Glomerular endothelial cell (primary cell): ENCODE measurements around the gene LY6G5B. TPM values are rescaled to one million over a fixed set of nuclear protein-coding genes. Genes with fewer than 3 reads are reported as not detected.
A peak's percentile ranks its signal among the peaks of the same experiment; 100 is the strongest.

Experiments
- DNase-seq: peaks from one replicate; pipeline ENCODE4 v3.0.0-alpha.2; 2011; ENCODE audit warnings: low read depth, low spot score; ENCODE audit errors: extremely low read depth
- total RNA-seq: library from RNA; depleted of rRNA; stranded (reverse); fragments of >200 nt; gene quantifications from 2 replicates; pipeline ENCODE4 v1.2.3, GENCODE V29; 2015

LY6G5B gene
- total RNA-seq, 1 donor from 2014 or later = 7.9 TPM

- DNase-seq = no peak
Measured at GRCh38 chr6:31640612-31641011, 29.2 kb upstream of the LY6G5B start.

DNA sequence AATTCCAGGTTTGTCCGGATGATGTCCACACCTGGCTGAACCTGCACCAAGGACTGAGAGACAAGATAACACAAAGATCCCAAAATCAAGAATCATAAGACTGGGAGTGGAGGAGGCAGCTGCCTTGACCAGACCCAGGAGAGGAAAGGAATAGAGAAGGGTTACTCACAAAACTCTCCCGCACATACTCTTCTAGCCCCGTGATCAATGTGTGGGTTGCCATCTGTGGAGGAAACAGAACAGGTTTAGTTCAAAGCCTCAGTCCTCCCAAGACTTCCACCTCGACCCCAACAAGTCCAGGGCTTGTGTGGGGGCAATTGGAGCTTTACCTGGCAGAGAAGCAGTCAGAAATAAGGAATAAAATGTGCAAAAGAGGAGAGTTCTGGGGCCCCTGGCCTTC lies 28.4 kb upstream of the LY6G5B start:
- no peak for DNase-seq

DNA sequence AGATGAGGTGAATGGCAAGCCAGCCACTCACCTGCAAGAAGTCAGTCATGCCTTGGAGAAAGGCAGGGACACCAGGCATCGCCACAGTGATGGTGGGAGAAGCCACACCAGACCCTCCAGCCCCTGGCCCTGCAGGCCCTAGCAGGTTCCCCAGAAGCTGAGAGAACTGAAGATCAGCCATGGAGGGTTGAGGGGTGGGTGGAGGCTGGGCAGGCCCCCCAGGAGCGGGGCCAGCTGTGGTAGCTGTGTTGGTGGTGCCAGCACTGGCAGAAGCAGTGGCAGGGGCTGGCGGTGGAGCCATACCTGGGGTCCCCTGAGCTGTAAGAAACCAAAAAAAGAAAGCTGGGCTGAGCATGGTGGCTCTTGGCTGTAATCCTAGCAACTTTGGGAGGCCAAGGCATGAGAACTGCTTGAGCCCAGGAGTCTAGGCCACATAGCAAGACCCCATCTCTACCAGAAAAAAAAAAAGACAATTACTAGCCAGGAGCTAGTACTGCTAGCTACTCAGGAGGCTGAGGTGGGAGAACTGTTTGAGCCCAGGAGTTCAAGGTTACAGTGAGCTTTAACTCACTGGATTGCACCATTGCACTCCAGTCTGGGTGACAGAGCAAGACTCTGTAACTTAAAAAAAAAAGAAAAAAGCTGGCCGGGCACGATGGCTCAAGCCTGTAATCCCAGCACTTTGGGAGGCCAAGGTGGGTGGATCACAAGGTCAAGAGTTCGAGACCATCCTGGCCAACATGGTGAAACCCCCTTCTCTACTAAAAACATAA lies 26.8 kb upstream of the LY6G5B start:
- DNase-seq = no peak

DNA sequence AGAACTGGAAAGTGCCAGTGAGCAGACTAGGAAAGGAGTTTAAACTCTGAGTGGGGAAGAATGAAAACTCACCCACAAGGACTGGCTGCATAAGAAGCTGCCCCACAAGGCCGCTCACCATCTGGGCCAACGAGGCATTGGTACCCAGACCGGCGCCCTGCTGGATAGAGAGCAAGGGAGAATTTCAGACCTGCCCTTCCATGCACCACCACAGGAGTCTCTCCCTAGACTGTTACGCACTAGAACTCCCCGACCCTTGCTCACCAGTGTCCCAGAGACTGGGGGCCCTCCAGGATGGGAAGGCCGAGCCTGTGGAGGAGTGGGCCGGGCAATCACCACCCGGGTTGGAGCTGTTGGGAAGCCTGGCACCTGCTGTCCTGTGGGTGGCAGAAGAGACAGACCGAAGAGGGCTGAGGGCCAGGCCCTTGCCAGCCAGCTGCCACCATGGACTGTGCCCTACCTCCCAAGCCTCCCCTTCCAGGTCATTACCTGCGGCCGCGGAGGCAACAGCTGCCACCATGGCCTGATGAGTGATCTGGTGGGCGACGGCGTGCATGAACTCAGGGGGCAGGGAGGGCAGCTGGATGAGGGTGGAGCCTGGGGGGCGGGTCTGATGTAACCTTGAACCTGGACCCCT lies 25.8 kb upstream of the LY6G5B start:
- no peak for DNase-seq

DNA sequence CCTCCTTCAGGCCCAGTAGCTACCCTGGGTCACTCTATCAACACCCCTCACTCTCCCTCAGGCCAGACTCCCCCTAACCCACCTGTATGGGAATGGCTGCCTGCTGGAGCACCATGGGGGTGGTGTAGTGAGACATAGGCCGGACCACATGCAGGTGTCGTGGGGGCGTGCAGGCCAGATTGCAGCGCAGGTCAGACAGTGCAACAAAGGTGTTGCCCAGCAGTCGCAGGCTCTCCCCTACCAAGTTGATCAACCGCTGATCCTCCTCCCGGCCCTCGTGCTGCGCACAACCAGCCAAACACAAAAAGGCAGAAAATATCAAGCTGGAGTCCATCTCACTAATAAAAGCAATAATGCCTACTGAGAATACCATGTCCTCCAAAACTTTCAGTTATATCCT lies 24.5 kb upstream of the LY6G5B start:
- no peak for DNase-seq

DNA sequence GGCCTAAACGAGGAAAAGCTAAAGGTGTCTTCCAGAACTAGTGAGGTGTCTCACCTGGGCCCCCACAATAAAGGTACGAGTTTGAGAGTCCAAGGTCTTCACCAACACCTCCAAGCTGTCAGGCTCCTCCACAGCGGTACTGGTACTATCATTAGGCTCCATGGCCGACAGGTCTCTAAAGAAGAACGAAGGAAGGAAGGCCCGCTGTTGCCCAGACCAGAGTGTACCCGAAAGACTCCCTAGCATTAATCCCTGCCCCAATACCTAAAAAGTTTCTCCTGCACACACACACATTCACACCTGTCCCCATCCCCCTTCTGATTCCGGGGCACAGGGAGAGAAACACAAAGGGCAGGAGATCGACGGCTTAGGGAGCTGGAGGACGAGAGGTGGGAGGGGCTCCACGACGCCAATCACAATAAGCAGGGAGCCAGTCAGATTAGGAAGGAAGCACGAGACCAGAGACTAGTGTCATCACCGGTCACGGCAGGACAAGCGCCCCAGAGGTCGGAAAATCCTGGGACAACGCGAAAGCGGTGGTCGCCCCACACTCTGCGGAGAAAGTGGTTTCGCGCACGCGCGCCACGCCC lies 18.1 kb upstream of the LY6G5B start:
- peak; percentile 55 for DNase-seq

DNA sequence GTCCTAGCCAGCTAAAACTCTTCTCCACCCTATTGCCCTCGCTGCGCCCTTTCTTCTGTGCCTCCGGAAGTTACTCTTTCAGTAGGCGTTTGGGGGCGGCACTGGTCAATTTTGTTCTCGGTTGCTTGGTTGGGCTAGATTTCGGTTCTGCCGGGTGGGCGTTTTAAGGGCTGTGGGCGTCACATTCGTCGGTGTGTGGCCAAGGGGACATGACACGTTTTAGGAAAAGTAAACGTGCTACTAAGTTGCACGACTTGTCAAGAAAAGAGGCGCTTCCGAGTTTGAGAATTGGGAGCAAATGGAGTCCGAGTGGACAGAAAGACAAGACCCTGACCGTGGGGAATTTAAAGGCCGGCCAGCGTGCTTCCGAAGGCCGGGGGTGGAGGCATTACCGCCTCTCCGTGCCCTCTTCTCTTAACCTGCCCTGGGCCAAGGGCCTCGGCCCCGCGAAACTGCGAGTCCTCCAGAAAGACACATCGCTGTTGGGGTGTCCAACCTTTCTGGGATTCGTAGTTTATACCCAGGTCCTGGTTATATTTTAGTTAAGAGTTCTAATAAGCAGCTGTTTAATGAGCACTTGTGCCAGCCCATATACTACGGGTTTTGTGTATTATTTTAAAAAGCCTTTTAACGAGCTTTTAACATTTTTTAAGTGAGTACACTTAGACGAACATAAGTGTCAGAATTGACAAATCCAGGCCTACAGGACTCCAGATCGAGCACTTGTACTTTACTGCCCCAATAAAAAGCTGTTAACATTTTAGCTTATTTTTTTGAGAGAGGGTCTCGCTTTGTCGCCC lies 16.7 kb upstream of the LY6G5B start:
- DNase-seq = no peak

DNA sequence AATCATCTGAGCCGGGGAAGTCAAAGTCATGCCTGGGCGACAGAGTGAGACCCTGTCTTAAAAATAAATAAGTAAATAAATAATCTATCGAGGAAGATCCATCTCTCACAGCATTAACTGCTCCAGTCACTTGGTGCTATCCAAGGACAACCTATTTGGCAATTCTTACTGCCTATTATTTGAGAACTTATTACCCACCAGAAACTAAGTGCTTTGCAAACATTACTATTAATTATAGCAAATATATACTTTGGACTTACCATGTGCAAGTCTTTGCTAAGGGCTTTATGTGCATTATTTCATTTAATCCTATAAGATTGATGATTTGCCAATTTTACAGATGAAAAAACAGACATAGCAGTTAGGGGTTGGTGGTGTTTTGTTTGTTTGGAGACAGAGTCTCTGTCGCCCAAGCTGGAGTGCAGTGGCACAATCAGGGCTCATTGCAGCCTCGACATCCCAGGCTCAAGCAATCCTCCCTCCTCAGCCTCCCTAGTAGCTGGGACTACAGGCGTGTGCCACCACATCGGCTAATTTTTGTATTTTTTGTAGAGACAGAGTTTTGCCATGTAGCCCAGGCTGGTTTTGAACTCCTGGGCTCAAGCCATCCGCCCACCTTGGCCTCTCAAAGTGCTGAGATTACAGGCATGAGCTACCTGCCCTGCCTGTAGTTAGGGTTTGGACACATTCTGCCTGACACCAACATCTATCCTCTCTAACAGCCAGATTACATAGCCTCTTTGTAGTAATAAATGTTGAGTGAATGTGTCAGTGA lies 15.0 kb upstream of the LY6G5B start:
- no peak for DNase-seq

GRCh38 chr6:31655349-31656237 lies 14.2 kb upstream of the LY6G5B start, which contains the start of gene APOM:
Gene APOM (plus strand): TSS chr6:31655894. CDS start chr6:31655967, 73 bp downstream.
- DNase-seq = no peak

GRCh38 chr6:31657406-31658157 lies 12.2 kb upstream of the LY6G5B start:
- DNase-seq = no peak

GRCh38 chr6:31658158-31658688 lies 11.6 kb upstream of the LY6G5B start:
- no peak for DNase-seq

DNA sequence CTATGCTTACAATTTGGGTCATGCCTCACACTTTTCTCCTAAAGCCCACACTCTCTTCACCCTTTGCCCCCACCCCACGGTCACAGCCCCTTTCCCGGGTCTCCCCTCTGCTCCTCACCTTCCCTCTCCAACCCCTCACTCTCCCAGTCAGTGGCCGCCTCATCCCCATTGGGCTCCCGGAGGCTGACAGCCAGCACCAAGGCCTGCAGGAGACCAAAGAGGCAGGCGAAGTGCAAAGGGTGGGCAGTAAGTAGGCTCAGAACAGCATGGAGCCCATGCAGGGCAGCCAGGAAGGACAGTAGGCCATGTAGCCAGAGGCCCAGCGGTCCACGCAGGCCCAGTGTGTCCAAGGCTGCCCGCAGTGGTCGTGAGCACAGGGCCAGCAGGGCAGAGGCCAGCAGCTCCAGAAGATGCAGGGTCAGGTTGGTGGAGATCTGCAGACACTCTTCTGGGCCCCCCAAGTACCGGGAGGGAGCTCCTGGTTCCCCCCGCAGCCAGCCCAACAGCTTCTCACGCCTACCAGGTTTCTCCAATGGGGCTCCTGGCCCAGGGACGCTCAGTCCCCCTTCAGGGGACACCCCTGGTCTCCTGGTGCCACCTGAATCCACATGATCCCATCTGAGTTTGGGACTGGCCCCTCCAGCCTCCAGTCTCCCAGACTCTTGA lies 10.7 kb upstream of the LY6G5B start:
- DNase-seq = no peak

DNA sequence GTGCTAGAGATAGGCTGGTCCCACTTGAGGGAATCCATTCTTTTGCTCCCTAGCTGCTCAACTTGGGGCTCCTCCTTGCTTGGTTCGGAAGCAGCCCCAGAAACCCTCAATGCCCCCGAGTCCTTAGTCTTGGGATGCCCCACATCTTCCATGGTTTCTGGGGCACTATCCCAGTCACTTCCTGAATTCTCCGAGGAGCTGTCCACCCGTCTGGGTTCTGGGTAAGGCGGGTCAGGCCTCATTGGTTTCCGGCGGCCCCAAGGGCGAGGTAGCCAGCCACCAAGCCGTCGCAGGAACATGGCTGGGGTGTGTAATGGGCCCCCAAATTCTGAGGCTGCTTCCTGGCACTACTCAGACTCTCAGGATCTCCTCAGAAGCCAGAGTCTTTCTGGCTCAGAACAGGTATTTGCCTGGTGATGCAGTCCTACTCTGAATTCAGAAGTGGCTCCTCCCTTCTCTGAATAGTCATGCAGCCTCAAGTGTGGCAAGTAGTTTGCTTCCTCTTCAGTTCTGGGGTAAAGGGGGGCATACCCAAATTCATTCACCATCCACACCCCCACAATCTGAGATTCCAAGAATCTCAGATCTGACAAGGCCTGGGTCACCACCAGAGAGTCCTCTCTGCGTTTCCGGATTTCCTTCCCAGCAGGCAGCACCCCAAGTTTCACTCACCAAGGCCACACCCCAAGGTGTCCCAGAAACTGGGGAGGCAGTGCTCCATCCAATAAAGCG lies 10.0 kb upstream of the LY6G5B start:
- DNase-seq = no peak

DNA sequence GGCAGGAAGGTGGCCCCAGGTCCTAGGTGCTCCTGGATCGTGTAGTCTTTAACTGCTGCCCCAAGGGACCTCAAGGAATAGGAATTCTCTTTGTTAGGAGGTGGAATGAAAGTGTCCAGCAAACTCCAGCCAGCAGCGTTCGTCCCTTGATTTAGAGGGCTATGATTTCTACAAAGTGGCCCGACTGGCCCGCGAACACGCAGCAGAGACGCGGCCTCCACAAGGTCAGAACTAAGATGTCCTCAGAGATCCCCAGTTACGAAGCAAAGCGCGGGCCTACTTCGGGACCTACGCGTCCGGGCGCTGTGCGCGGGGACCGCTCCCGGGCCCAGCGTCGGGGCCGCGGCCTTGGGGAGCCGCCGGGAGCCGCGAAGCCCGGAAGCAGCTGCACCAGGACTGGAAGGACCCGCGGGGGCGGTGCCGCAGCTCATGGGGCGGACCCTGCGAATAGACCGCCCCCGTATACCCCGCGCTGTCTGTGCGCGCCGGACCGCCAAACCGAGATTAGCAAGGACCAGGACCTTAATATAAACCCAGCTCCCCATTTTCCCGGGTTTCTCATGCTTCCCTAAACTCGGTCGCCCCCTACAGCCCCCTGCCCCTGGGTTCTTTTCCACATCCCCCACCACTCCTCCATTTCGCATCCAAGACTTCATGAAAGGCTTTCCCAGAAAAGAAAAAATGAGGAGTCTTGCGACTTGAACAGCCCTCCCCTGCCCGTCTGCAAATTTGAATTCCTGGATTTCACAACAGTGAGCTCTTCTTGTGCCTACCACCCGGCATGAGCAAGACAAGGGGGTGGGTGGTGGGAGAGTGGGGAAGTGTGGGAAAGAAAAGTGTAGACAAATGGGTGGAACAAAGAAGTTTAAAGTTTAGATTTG lies 9.2 kb upstream of the LY6G5B start, which contains the start of gene C6orf47:
Gene C6orf47 (minus strand): TSS at position 398 of the 881 bp plus-strand sequence. CDS start 831 bp downstream, outside the sequence.
- no peak for DNase-seq

- no peak for DNase-seq
Measured at GRCh38 chr6:31661262-31662123, 8.3 kb upstream of the LY6G5B start.
